HG02623 (cell line): ENCODE measurements around the gene SEC31A.
"Not testable (repeated sequence)": the region's sequence is repeated elsewhere in the genome, so short reads cannot be mapped to it uniquely, and the experiment has no call there.

ENCODE experiments used
- ATAC-seq: cut with Tn5 transposase; IDR thresholded peaks from one replicate; pipeline ENCODE4 v1.9.1; 2021; ENCODE audit warnings: moderate library complexity; ENCODE audit not compliant: unreplicated experiment

The SEC31A gene

DNA sequence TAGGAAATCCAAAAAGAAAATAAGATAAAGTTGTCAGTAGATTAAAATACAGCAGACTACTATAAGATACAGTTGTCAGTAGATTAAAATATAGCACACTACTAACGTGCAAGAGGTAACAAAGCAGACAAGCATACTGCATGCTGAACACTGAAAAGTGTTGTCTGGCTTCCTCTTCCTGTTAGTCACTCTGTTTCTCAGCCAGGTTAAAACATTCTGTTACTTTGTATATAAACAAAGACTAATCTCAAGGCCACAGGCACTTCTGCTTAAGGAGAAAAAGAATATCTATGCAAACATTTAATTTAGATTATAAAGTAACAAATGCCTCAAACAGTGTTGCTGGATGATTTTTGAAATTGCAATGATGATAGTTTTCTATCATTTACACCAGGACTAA is 51.3 kb downstream of the SEC31A start:
- no peak for ATAC-seq

DNA sequence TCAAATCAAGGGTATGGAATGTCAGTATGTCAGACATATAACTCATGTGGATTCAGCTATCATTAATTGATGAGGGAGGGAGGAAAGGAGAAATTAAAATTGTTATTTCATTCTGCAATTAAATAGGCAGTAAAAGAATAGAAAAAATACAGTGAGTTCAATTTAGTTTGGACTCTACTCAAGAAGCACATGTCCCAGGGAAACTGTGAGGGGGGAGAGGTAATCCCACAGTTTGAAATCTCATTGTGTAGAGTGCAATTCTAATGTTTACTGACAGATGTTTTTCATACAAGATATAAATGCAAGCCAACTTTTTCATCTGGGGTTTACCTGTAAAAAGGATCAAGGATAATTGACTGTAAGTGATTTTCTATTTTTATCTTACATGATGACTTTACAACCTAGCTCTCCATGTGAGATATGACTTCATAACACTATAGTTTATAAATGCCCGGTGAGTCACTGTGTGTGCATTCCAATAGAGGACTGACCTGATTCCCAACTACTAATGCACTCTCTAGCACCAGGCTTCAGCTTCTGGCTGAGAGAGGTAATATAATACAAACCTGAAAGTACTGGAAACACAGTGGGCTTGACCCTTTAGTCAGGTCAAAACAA is 57.1 kb downstream of the SEC31A start:
- ATAC-seq: no peak

DNA sequence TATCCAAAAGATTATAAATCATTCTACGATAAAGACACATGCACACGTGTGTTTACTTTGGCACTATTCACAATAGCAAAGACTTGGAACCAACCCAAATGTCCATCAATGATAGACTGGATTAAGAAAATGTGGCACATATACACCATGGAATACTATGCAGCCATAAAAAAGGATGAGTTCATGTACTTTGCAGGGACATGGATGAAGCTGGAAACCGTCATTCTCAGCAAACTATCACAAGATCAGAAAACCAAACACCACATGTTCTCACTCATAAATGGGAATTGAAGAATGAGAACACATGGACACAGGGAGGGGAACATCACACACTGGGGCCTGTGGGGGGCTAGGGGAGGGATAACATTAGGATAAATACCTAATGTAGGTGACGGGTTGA is 57.9 kb downstream of the SEC31A start:
- ATAC-seq: not testable (repeated sequence)

DNA sequence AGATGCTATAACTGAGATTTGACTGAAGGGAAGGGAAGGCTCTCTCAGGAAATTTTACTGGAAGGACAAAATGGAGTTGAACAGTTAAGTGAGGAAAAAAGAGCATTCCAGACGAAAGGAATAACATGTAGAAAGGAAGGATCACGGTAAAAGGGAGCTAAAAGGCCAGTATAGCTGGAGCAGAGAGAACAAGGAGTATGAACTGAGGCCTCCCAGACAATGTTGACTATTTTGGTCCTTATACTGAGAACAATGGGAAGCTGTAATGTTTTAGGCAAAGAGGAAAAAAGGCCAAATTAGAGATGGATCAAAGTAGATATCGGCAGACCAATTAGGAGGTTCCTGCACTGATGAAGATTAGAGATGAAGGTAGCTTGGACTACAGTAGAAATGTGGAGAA is 65.5 kb downstream of the SEC31A start:
- no peak for ATAC-seq

DNA sequence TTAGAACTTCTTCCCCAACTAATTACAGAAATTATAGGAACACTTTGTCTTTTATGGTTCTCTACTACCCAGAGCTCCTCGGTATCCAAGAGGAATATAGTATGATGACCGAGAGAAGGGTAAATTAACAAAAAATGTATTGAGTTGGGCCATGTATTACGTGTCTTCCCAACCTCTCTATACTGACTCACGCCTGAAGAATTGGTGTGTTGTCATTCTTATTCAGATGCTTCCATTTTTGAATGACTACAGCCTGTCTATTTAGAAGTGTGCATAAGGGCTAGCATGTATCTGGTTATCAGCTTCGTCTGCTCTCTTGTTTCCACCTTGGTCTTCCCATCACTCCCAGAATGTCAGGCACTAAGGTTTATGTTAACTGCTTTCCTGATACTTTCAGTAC is 67.9 kb downstream of the SEC31A start:
- no peak for ATAC-seq

DNA sequence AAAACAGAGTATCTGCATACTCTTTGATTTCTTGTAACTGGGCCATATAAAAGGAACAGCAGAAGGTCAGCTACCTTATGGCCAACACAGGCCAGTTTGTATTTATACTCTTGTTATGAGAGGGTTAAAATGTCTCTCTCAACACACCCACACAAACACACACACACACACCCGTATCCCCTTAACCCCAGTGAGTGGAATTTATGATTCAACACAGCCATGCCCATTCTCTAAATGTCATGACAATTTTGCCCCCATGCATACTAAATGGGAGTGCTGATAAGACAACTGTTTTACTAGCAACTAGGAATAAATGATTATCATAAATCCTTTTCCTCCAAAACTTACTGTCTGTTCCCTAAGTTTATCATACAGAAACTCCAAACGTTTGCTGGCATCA is 70.3 kb downstream of the SEC31A start:
- ATAC-seq: no peak

DNA sequence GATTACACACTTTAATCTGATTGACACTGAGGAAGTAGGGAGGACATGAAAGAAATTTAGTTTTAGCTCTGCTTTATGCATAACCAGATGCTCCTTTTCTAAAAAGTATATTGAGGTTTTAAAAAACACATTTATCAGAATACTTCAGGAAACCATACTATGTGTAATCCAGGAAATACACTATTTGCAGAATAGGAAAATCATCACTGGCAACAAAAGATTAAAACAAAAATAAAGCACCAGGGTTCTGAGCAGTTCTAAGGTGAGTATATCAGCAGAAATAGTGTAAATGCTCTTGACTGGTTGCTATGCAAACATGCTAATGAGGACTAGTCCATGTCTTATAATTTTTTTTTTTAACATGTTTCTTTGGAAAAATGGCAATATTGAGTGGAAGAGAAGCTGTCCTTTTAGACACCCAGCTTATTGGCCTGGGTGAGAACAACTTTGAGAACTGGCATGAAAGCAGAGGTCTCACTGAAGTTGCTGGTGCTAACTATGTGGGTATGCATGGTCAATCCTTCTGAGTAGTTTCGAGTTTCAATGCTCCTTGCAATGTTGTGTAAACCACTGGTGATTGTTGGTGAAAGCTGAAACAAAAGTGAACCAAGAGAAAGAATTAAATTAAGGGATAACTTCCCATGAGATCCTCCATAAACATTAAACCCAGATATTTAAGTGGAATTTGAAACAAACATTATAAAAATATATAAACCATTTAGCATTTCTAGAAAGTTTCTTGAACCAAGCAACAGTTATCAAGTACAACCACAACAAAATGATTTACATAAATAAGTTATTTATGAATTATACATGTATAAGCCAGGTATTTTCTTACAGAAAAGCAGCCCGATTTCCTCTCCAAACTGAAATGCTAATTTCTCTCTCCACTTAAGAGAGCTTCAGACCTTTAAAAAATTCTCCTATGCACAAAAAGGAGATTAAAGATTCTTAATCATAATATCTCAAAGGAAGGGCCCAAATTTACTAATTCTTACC is 72.0 kb downstream of the SEC31A start:
- ATAC-seq: no peak

DNA sequence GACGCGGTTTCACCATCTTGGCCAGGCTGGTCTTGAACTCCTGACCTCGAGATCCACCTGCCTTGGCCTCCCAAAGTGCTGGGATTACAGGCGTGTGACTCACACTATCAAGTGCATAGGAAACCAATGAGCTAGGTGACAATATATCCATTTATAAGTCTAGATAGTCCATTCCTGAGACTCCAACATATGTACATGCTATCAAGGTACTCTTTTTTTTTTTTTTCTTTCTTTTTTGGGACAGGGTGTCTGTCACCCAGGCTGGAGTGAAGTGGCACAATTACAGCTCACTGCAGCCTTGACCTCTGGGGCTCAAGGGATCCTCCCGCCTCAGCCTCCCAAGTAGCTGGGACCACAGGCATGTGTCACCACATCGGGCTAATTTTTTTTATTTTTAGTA is 74.1 kb downstream of the SEC31A start:
- not testable (repeated sequence) for ATAC-seq

DNA sequence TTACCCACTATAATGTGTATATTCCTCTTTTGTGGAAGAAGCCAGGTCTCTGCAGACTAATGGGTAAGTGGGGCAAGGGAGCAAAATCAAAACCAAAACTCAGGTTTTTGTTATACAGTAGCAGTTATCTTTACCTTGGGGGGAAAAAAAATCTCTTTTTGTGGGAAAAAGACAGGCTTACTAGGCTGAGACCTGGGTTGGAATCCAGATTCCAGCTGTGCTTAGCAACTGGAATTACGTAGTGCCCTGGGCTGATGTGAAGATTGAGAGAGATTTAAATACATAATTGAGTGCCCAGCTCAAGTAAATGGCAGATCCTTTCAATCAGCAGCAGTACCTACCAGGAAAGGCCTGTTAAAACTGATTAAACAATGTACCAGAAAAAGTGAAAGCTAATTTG is 76.9 kb downstream of the SEC31A start:
- ATAC-seq: no peak

DNA sequence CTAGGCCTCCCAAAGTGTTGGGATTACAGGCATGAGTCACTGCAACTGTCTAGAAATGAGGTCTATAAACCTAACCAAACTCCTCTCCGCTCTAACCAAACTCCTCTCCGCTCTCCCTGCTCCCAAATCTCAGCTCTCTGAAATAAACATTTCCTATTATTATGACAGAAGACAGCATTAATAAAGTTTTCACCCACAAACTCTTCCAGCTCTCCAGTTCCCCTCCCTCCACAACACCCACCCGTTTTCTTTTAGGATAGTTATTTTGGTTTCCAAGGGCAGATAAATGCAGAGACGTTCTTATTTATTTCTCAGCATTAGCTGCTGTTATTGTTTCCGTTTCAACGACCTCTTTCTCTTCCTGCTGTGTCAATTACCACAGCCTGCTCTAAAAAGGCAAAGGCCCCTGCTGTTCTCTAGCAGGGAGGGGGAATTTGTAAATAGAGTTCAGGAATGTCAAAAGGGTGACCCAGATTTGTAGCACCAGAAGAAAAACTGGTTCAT is 79.1 kb downstream of the SEC31A start:
- no peak for ATAC-seq

DNA sequence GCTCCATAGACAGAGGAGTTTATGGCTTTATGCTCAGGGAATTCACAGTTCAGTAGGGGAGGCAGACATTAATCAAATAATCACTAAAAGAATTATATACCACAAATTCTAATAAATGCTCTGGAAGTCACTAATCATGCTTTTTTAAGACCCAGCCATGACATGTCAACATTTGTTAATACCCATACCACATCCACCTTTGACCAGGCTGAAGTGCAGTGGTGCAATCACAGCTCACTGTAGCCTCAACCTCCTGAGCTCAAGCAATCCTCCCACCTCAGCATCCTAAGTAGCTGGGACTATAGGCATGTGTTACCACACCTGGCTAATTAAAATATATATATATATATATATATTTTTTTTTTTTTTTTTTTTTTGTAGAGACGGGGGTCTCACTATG is 79.6 kb downstream of the SEC31A start:
- ATAC-seq: no peak

DNA sequence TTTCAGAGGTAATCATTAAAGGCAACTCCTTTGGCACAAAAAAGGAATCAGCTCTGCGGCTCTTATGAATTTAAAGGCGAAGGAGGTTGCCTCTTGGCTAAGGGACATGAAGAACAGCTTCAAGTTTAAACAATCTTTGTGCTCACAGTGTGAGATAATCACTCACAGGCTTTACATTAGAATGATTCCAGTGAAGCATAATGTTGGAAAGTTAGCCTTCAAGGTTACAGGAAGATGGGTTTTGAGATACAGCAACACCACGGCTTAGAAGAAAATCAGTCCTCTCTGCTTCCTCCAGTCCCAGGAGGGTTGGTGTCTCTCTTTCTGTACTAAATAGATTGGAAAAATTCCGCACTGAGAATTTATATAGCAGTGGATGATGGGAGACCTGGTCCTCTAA is 80.8 kb downstream of the SEC31A start:
- no peak for ATAC-seq

DNA sequence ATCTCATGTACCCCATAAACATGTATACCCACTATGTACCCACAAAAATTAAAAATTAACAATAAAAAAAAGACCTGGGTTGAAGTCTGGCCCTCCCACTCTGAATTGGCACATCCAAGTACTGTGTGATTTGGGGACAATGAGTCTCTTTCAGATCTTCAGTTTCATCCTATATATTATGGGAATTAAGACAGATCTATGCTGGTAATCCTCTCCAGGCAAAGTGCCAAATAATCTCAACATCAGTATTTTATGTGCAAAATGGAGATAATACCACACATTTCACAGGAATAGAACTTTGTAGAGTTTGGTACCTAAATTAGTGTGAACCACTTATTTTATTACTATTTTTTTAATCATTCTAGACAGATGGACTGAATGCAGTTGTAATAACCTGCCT is 81.3 kb downstream of the SEC31A start:
- no peak for ATAC-seq

DNA sequence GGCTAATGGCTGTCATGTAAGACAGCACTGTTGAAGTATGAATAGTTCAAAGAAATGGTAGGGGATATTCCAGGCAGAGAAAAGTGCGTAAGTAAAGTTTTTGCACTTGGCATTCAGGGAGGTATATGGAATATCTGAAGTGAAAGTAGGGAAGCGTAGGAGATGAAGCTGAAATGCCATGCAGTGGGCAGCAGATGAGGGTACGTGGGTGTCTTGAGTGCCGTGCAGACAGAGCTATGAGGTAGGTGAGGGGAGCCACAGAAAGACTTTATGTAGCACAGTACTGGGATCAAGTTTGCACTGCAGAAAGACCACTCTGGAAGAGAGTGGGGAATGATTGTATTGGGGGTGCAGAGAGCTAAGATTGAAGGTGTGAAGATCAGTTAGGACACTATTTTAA is 87.2 kb downstream of the SEC31A start:
- no peak for ATAC-seq

DNA sequence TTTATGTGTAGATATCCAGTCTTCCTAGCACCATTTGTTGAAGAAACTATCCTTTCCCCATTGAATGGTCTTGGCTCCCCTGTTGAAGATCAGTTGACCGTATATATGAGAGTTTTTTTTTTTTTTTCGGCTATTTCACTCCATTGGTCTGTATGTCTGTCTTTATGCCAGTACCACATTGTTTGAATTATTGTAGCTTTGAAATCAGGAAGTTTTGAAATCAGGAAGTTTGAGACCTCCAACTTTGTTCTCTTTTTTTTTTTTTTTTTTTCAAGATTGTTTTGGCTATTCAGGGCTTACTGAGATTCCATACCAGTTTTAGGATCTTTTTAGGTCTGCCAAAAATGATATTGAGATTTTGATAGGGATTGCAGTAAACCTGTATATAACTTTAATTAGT is 88.0 kb downstream of the SEC31A start:
- no peak for ATAC-seq

DNA sequence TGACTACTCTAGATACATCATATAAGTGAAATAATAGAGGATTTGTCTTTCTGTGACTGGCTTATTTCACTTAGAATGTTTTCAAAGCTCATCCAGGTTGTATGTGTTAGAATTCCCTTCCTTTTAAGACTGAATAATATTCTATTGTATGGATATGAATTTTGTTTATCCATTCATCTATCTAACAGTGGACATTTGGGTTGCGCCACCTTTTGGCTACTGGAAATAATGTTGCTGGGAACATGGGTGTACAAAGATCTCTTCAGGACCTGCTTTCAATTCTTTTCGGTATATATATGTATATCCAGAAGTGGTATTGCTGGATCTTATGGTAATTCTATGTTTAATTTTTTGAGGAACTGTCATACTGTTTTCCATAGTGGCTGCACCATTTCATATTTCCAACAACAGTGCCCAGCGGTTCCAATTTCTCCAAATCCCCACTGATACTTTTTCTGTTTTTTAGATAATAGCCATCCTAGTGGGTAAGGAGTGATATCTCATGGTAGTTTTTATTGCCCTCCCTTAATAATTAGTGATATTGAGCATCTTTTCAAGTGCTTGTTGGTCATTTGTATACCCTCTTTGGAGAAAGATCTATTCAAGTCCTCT is 88.9 kb downstream of the SEC31A start:
- no peak for ATAC-seq

DNA sequence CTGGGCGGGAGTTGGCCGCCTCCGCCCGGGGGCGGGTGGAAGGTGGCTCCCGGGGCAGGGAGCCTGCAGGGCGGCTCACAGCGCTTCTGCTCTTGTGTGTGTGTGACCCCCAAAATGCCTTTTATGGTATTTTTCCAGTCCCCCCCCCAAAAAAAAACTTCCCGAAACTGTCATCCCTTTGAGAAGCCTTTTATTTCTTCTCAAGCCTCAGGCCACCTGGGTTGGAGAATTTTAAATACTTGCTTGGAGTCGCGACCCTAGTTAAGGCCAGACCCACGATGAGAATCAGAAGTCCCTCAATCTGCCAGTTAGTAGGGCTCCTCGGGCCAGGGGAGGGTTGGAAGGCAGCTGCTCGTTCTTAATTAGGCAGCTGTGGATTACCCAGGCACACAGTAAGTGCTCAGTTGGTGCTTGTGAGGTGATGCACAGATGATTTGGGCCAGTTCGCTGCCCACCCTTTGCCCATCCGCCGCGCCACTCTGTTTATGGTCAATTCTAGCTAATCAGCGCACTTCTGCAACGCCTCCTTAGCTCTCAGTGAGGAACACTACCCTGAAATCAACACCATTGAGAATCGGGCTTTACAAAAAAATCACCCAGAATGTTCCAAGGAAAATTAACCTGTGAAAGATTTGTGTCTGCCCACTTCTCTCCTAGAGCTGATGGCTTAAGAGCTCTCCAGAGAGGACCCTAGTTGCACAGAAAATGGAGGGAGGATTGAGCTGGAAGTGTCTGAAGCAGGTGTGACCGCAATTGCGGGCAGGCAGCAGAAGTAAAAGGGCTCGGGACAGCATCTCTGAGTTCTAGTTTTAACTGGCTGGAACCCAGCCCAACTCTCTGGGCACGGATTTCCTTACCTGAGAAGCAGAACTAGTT is 91.7 kb downstream of the SEC31A start:
- ATAC-seq: no peak

DNA sequence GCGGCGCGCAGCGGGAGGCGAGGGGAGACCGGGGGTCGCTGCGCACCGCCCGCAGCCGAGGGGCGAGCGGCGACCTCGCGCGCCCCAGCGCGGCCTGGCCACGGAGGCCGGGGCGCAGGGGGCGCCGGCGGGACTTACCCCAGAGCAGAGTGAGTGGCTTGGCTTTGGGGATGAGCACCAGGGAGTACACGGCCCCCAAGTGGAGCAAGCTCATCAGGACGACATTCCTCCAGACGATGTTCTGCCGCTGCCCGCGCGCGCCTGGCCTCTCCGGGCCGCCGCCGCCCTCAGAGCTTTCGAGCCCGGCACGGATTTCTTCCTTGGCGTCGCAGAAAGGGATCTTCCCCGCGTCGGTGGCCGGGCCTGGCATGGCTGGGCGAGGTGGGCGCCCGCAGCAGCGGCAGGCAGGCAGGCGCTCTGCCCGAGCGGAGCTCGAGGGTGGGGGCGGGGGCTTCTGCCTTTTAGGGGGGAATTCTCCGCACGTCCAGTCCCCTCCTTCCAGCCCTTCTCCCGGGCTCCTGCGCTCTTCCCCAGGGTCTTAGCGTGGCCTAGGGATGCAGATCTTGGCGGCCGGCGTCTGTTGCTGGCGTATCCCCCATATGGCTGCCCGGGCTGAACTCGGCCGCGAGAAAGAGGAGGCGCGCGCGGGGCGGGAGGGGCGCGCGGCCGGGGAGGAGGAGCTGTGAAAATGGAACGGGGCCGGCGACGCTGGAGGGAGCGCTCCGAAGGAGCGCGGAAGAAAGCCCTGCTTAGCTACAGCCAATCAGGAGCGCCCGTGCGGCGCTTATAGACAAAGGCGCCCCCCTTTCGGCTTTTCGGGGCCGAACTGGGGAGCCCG is 92.6 kb downstream of the SEC31A start, which contains the start of gene SCD5:
Gene SCD5 (minus strand): TSS at position 629 of the 838 bp plus-strand sequence. CDS start 259 bp downstream, at position 370.
- ATAC-seq: peak; percentile 89

DNA sequence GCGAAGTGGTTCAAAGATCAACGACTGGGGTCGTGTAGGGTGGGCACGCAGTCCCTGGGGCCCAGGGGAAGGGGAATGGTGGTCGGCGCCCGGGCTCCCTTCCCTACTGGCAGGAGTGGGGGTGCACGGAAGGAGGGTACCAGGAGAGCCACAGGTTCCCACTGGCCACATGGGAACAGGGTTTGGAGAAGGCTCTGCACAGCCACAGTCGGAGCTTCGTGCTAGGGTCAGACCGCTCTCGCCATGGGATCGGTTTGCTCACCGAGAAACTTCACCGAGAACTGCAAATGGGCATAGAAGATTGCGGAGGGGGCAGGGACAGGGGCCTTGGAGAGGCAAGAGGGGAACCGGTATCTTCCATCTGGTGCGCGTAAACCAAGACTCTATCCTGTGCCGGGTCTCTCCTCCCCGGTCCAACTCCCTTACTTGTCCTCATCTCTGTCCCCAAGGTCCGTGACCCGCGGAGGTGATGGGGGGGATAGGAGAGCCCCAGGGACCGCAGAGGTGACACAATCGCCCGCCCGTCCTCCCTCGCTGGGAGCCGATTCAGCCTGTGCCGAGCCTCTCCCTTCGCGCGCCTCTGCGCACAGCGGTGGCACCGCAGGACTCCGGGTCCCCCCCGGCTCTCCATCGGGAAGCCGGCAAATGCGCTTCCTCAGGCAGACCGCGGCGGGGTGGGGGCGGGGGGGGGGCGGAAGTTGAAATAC is 93.4 kb downstream of the SEC31A start:
- no peak for ATAC-seq
